COR-L47 (cell line): Measurements from ENCODE around the gene MAP2K4.

Experiments
- DNase-seq: peaks from one replicate; lab custom pipeline; 2025; lab: John Stamatoyannopoulos, UW

Gene MAP2K4

DNA sequence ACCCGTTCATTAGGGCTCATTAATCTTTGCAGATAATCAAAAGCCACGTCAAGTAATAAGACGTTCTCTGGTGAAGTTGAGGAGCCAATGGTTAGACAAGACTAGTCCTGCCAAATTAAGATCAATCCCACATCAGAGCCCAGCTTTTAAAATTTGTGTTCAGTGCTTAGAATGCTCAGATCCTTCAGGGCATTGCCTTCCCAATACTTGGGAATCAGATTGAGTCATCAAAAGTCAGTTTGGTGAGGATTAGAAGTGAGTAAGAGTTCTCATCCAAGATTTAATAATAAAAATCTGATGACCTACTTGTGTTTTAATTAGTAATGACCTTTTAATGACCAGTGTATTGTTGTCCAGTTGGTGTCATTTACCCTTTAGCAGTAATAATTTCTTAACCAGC lies 19.8 kb downstream of the MAP2K4 start:
- no peak for DNase-seq

DNA sequence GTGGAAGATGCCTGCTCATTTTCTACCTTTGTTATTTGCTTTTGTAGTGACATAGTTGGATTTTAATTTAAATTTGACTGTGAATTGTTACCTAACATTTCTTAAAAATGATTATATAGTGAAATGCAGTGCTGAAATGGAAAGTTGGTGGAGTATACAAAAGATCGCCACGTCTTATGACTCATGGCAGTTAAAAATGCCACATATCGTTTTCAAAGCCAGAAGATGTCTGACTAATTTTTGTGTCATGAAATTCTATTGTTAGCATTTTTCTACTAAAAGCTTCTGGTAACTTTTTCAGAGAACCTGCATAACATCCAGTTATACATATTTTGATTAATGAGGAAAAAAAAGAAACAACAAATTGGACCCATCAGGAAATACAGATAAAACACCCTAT lies 20.6 kb downstream of the MAP2K4 start:
- no peak for DNase-seq

DNA sequence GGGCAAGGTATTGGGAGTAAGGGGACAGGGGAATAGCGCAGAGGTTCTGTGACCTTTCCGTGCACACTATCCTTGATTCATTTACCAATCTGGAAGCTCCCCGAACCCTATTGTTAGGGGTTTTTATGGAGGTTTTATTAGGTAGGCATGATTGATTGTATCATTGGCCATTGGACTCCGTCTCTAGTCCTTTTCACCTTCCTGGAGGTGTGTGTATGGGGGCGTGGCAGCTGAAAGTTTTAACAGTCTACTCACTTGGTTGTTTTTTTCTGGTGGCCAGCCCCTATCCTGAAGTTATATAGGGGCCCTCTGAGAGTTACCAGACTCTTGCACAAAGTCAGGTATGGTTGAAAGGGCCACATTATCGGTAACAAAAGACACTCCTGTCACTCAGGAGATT lies 23.0 kb downstream of the MAP2K4 start:
- no peak for DNase-seq

DNA sequence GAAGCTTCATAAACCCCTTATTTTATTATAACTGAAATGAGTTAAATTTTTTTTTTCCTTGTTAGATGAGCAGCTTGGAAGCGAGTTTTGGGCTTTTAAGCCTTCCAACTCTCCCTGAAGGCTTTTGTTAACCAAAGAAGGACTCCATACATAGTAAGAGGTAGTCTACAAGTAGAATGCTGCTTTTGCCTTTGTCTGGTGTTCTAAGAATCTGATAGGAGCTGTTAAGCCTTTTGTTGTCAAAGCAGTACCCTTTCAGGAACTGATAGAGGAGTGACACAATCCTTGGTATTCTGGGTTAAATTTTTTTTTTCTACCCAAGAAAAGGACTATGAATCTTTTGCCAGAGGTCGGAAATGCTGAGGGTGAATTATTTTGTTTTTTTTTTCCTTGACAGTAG lies 26.1 kb downstream of the MAP2K4 start:
- no peak for DNase-seq

DNA sequence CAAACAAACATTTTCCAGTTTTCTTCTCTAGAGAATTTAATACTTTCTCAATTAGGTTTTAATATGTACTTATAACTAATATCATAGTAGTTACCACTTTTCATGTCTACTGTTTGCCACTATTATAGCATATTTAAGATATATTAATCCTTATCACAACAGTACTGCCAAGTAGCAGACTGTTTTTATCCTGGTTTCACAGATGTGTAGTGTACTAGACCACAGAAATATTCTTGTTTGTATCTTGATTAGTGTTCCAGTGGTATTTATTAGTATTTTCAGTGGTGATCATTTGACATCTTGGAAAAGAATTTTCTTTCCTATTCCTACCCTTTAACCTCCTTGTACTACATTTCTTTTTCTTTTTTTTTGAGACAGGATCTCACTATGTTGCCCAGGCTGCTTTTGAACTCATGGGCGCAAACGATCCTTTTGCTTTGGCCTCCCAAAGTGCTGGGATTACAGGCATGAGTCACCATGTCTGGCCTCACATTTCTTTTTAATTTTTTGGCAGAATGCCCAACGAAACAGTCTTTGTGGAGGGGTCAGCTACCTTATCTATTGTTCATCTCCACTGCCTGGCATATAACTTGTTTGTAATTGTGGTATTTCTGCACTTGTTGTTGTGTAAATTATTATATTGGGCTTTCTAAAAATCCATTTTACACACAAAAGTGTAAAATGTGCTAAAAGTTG lies 27.2 kb downstream of the MAP2K4 start:
- no peak for DNase-seq

DNA sequence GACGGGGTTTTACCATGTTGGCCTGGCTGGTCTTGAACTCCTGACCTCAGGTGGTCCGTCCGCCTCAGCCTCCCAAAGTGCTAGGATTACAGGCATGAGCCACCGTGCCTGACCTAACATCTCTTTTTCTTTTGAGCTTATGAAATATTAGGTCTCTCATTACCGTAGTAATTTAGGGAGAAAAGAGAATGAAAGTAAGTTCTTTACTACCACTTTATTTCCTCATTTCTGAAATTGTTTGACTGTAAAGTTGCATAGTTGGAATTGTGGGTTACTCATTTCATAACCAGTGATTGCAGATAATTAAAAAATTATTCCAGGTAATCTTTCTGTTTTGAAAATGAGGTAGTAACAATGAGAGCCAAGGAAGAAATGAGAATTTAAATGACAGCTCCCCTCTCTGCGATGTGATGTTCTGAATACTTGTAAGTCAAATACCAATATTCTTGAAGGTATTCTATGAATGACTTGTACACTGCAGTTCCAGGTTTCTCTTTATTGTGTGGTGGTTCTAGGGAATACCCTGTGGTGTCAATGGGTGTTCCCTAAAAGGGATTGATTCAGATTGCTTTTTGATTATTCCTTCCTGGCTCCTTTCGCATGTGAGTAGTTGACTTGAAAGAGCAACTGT lies 28.3 kb downstream of the MAP2K4 start:
- DNase-seq: no peak

DNA sequence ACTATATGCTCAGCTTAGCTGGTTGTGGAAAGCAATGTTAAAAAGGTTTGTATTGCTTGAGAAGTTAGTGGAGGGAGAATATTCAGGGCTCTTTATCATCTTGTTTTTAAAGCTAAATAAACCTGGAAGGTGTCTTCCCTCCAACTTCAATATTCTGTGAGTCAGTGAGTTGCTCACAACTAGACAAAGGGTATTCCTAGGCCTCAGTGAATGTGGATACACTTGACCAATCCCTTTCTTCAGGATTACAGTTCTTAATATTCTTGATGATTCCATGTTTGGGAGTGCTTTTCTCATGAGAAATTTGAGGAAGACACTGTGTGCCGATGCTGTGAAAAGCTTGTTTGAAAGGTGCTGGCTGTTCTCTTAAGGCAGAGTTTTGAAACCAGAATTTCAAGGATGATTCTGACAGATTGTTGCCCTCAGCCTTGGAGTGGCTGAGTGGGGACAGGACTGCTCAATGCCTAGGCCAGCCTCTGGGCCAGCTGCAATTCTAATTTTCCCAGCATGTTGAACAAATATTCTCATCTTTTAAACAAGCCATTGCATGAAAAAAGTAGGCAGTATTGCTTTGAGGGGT lies 30.1 kb downstream of the MAP2K4 start:
- no peak for DNase-seq

DNA sequence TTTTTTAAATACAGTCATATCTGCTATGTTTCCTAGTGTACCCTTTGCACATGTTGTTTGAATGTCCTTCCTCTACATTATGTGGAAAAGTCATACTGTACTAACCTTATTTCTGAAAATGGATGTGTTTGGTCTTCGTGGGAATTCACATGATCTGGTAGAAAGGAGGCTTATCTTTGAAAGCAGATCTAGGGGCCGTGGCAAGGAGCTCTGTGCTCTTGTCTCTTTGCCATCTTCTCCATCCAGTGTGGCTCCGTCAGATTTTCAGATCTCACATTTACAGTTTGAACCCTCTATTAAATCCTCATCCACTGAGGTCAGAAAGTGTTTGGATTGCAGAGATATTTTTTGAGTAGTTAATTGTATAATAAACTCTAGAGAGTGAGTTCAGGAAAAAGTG lies 32.9 kb downstream of the MAP2K4 start:
- DNase-seq: no peak

DNA sequence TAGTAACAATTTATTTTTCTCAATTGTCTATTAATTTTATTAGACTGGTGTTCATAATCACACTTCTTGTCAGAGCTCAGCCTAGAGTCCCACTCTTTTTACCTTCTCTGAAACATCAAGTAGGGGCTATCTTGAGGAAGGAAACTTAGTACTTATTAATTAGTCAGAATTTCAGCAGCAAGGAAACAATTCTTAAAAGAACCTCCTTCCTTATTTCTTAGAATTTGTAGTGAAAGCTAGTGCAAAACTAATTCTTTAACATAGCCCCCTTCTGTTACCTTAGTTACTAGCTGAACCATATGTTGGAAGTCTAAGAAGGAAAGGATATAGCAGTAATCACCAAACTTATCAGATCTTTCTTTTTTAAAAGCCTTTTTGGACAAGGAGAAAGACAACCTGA lies 35.2 kb downstream of the MAP2K4 start:
- no peak for DNase-seq

DNA sequence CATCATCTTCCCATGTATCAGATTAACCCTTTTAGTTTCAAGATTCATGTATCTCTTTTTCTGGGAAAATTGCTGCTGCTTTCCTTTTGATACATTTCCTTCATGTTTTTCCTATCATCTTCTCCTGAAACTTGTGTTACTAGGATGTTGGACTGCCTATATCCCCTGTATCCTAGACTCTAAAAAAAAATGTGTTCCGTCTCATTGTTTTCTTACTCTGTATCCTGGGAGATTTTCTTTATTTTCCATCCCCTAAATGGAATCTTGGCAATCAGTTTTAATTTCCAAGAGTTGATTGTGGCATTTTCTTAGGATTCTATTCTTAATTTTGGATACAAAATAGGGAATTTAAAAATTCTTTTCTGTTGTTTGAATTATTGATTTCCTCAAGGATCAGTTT lies 36.8 kb downstream of the MAP2K4 start:
- DNase-seq: no peak

DNA sequence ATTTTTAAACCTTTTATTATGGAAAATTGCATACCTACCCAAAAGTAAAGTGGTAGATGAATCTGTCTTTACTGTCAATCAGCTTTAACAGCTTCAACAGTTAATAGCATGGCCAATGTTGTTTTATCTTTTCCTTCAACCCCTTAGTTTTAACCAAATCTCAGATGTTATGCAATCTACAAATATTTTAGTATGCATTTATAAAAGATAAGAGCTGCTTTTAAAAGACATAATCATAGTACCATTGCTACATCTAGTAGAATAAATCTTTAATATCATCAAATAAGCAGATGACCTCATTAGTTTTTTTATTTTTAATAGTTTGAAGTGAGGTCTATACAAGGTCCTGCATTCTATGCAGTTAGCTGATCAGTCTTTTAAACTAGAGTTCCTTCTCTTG lies 37.9 kb downstream of the MAP2K4 start:
- no peak for DNase-seq

DNA sequence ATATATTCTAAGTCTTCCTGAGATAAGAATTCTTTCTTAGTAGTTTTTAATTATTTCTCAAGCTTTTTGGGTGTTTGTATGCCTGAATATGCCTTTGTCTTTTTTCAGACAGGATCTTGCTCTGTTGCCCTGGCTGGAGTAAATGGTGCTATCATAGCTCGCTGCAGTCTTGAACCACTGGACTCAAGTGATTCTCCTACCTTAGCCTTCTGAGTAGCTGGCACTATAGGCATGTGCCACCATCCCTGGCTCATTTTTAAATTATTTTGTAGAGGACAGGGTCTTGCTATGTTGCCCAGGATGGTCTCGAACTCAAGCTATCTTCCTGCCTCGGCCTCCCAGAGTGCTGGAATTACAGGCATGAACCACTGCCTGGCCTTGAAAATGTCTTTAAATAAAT lies 41.6 kb downstream of the MAP2K4 start:
- no peak for DNase-seq

DNA sequence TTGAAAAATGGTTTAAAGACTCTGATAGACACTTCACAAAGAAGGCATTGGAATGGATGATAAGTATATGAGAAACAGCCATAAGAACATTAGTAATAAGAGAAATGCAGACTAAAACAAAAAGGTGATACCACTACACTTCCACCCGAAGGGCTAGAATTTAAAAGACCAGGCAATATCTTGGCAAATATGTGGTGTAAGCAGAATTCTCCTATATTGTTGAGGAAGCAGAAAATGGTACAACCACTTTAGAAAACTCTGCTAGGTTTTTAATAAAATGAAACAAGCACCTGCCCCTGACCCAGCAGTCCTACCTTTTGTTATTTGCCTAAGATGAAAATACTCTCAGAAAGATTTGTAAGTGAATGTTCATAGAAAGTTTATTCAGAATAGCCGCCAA lies 43.7 kb downstream of the MAP2K4 start:
- no peak for DNase-seq

DNA sequence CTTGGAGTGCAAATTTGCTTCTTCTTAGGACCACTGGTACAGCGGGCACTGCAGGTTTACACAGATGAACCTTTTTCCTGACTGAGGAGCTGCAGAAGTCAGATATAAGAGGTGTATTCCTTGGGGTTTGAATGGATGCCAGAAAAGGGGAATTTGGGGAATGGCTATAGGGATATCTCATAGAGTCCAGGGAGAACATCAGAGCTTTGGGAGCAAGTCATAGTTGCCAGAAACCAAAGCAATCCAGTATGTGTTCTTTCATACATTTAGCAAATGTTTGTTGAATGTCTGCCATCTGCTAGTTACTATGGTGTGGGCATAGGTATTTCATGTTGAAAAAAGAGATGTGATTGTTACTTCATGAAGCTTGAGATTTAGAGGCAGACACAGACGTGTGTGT lies 46.8 kb downstream of the MAP2K4 start:
- no peak for DNase-seq

DNA sequence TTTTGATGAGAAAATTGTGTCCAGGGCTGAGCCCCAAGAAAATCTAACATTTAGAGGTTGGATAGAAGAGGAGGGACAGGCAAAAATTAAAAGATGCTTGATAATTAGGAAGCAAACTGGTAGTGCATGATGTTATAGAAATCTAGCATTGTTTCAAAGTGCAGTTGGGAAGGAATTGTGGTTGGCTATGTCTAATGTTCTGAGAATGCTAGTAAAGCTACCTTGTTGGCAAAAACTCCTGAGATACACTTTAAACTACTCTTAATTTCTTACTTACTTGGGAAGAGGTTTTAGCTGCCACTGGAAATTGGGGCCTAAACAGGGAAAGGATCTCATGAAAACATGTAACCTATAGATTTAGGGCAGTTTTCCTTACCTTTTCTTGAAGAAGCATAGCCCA lies 48.3 kb downstream of the MAP2K4 start:
- DNase-seq: no peak

DNA sequence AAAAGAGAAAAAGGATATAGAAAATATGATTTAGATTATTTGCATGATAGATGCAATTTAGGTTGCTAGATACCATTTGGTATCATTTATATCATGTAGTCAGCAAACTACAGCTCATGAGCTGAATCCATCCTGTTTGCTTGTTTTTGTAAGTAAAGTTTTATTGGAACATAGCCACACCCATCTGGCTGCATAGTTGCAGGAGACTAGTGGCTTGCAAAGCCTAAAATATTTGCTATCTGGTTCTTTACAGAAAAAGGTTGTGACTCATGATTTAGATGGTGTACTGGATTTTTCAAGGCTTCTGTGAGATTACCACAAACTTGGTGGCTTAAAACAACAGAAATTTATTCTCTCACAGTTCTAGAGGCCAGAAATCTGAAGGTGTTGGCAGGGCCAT lies 49.9 kb downstream of the MAP2K4 start:
- DNase-seq: no peak

DNA sequence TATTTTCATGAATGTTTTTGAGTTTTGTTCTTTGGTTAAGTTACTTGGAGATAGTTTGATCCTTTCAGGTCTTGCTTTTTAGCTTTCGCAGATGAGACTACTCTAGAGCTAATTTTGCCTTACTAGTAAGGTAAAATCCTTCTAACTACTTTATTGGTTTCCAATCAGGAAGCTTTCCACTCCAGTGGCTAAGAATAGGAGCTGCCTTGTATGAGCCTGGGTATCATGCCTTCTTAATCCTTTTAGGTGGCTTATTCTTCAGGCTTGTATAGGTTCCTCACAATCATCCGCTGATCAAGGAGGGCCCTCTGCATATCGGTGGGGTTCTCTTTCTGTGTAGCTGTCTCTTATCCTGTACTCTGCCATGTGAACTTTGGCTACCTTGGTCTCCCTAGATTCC lies 53.7 kb downstream of the MAP2K4 start:
- DNase-seq: no peak

DNA sequence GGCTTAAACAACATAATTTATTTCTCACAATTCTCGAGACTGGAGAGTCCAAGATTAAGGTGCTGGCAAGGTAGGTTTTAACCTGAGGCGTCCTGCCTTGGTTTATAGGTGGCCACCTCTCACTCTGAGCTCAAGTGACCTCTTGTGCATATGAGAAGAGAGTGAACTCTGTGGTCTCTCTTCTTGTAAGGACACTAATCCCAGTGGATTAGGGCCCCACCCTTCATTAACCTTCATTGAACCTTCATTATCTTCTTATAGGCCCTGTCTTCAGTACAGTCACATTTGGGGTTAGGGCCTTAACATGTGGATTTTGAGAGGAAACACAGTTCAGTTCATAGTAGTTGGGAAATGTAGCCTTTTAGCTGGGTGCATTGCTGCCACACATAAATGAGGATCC lies 57.1 kb downstream of the MAP2K4 start:
- DNase-seq: no peak

DNA sequence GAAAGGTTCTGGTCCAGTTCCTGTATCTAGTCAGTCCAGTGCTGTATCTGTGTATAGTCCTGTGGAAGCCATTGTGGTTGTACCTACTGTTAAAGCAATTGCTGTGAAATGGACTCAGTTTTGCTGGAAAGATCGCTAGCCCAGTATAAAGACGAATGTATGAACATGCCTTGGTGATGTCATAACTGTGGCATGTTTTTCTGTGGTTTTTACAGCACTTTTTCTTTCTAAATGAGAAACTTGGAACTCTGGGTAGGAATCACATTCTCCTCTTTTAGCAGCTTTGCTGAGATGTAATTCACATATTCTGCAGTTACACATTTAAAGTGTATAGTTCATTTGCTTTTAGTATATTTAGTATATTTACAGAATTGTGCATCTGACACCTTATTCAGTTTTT lies 58.1 kb downstream of the MAP2K4 start:
- DNase-seq: no peak

DNA sequence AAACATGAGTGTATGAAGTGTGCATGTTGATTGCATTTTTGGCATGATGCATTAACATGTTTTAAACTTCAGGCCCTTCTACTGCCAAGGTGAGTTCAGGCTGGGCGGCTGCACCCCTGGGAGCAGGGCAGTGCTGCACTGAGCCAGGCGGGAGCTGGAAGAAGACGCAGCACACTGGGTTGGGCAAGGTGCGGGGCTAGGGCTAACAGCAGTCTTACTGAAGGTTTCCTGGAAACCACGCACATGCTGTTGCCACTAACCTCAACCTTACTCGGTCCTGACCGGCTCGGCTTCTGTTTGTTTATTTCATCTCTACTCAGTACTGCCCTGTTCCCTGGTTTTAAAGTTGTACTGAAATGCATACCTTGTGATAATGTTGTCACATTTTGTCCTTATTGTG lies 61.0 kb downstream of the MAP2K4 start:
- DNase-seq: no peak

DNA sequence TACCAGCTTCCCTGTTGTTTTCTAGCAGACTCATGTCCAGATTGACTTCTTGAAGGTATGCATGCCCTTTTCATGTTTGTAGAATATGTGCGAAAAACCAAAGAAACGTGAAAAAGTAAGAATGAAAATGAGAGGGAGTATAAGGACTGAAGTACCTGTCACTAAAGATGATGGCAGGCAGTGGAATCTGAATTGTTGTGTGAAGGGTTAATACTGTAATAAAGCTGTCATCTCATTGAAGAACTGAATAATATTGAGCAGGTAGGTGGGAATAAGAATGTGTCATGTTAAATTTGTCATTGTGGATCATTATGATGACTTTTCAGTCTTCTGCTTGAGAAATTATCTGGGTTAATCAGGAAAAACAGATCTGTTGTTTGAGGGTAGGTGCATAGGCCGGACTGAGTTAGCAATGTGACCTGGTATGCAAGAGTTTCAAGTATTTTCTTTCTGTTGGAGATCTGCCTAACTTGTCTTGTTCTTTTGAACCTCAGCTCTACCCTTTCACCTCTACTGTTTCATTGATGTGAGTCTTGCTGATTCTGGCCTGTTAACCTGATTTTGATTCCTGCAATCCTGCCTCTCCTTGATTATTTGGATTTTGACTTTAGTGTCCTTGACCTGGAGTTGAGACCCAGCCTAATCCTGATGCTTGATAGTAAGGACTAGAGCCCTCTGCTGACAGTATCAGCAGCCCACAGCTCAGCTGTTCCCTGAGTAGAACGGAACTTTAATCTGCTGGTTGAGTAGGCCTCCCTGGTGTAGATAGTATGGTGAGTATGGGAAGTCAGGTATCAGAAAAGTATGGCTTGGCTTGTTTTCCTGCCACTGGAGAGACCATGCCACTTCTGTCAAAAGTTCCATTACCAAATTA lies 64.6 kb downstream of the MAP2K4 start:
- DNase-seq: no peak

DNA sequence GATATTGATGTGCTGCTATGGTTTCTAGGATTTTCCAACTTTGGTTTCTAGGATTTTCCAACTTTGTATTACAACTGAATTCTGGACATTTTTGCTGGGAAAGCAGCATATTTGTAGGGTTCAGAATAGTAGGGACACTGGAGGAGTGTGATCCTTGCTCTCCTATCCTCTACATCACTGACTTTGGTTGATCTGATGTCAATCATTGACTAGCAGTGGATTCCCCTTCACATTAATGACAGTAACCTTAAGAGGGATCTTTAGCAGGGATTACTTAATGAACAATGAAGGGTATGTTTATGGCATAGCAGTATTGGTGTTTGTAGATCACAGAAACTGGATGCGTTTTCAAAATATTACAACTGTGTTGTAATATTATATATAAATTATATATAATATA lies 67.4 kb downstream of the MAP2K4 start:
- no peak for DNase-seq

DNA sequence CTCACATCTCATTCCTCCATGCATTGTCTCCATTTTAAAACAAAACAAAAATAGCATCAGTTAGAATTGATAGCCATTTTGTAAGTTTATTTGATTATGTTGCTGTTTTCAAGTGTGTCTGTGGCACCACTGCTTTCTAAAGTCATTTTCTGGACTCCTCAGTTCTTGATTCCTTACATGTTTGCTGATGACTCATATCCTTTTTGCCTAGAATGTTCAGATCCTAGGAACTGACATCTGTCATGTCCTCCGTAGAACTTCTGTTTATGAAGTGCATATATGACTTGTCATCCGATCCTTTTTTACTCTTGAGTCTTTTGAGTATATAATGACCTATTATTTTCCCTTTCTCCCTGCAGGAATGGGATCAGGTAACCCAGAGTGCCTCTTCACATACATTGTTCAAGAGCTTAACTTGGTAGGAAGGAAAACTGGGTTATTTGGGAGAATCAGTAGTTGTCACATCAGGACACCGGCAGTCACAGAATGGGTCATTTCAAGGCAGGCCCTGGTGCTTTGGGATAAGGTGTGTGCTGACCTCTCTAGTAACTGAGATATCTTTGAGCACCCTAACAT lies 69.2 kb downstream of the MAP2K4 start:
- no peak for DNase-seq
